Fibroblast of upper back skin (primary cell): Measurements from ENCODE around the gene ABCB10.
"Not testable (repeated sequence)": the region's sequence is repeated elsewhere in the genome, so short reads cannot be mapped to it uniquely, and the experiment has no call there.

Experiments
- DNase-seq: peaks from one replicate; pipeline ENCODE4 v3.0.0-alpha.2; 2013

ABCB10 gene

DNA sequence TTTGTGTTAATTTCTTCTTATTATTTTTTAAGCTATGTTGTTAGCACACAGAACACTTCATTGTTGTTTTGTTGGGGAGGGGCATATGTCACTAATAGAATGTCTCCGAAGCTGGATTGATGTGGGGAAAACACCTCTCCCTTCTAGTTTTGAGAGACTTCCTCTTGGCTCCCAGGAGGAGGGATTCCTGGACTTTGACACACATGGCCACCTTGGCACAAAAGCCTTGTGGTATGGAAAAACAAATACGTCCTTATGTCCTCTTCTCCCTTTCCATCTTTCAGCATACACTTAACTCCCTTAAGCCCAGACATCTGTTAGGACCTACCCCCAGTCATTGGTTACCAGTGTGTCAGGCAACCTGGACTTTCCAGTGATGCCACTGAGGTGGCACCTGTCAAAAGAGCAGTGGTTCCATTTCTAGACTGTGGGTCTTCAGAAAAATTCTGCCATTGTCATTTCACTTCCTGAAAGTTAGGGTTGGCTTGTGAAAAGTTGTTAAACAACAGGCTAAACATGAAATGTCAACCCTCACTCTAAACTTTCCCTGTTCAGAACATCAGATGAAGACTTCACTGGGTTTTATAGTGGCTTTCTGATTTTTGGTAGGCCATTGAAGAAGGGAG is 12.5 kb upstream of the ABCB10 start:
- DNase-seq, result no peak

DNA sequence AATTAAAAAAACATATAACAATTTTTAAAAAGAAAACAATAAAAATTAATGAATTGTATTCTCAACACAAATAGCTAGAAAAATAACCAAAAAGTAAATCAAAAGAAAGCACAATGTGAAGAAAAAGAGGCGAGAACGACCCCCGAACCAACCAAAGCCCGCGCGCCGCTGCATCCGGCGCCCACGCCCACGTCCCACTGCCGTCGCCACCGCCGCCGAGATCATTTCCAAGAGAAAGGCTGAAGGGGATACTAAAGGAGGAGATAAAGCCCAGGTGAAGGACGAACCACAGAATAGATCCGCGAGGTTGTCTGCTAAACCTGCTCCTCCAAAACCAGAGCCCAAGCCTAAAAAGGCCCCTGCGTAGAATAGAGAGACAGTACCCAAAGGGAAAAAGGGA is 11.8 kb upstream of the ABCB10 start:
- no peak for DNase-seq

DNA sequence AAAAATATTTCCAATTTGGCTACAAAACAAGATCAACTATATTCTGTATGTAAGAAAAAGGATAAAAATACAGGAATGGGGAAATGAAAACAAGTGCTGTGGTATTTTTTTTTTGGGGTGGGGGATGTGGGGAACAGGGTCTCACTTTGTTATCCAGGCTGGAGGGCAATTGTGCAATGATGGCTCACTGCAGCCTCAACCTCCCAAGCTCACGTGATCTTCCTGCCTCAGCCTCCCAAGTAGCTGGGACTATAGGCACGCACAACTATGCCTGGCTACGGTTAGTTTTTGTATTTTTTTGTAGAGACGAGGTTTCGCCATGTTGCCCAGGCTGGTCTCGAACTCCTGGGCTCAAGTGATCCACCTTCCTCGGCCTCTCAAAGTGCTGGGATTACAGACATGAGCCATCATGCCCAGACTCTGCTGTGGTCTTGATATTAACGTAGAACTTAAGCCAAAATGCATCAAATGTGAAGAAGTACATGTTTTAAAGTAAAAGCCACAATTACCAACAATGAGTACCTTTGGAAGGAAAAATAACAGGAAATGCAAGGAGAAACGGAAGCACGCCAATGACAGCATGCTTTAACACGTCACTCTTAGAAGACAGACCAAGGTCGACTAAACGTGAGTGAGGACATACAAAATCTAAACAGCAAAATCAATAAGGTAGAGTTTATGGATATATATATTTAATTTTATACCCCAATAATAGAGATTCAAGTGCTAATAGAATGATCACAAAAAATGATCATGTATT is 8.8 kb upstream of the ABCB10 start:
- no peak for DNase-seq

DNA sequence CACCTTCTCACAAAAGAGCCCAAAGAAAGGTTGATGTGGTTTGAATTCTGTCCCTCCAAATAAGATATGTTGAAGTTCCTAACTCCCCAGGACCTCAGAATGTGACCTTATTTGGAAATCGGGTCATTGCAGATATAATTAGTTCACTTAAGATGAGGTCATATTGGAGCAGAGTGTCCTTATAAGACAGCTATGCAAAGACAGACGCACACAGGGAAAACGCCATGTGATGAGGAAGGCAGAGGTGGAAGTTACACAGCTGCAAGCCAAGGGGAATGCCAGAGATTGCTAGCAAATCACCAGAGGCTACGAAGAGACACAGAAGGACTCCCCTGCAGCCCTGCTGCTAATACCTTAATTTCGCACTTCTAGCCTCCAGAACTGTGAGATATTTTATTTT is 5.2 kb upstream of the ABCB10 start:
- DNase-seq, result peak; percentile 22

DNA sequence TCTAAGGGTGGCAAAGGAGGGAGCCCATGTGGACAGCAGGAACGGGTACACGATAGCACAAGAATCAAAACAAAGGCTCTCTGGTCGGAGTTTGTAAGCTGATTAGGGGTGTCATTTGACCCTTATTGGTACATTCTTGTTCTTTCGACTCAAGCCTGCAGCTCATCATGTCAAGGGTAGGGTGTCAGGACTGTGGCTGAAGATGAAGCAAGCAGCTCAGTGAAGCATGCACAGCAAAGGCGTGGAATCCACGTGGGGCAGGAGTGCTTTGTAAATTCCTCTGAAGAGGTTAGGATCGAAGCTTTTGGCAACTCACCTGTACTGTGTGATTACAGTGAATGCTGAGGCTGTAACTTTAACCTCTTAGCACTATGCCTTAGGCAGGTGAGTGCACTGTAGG is 4.7 kb upstream of the ABCB10 start:
- DNase-seq, result no peak

DNA sequence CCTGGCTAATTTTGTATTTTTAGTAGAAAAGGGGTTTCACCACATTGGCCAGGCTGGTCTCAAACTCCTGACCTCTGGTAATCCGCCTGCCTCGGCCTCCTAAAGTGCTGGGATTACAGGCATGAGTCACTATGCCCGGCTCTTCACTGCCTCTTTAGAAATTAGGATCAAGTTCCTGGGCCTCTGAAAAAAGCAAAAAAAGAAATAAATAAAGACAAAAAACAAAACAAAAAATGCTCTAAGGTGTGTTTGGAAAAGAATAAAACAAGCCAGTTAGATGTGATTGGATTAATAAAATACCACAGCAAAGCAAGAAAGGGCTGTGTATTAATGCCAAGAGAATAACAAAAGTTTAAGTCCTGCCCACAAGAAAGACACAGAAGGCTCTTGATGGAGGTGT is 4.2 kb upstream of the ABCB10 start:
- no peak for DNase-seq

DNA sequence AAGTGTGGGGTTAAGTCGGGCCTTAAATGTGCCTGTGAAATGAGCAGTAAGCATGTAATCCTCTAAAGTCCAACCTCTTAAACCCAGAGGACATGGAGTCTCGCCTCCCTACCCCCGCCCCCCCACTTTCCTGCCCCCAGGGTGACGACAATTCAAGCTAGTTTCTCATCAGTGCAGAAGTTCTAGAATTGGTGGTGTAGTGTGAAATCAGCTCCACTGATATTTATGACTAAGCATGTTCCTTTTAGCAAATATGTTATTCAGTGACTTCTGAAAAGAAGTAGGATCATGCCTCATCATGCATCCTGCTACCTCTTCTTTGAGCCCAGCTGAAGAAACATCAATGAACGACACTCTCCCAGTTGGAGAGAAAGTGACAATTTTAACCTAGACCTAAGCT is 2.6 kb upstream of the ABCB10 start:
- no peak for DNase-seq

DNA sequence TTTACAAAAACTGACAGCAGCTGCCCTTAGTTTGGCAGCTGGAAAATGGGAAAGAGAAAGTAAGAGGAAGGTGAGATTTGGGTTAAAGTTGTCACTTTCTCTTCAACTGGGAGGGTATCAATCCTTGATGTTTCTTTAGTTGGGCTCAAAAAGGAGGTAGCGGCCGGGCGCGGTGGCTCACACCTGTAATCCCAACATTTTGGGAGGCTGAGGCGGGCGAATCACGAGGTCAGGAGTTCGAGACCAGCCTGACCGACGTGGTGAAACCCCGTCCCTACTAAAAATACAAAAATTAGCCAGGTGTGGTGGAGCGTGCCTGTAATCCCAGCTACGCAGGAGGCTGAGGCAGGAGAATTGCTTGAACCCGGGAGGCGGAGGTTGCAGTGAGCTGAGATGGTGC is 1.6 kb upstream of the ABCB10 start:
- not testable (repeated sequence) for DNase-seq

DNA sequence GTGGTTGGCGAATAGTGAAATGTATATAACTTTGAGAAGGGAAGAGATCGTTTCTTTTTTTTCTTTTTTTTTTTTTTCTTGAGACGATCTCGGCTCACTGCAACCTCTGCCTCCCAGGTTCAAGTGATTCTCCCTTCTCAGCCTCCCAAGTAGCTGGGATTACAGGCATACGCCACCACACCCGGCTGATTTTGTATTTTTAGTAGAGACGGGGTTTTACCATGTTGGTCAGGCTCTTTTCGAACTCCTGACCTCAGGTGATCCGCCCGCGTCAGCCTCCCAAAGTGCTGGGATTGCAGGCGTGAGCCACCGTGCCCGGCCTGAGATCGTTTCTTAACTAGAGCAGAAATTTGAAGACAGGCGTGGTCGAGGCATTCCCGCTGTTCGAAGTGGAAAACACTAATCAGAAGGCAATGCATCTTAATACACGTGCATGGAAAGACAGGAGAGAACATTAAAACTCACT is 862 bp upstream of the ABCB10 start:
- not testable (repeated sequence) for DNase-seq

DNA sequence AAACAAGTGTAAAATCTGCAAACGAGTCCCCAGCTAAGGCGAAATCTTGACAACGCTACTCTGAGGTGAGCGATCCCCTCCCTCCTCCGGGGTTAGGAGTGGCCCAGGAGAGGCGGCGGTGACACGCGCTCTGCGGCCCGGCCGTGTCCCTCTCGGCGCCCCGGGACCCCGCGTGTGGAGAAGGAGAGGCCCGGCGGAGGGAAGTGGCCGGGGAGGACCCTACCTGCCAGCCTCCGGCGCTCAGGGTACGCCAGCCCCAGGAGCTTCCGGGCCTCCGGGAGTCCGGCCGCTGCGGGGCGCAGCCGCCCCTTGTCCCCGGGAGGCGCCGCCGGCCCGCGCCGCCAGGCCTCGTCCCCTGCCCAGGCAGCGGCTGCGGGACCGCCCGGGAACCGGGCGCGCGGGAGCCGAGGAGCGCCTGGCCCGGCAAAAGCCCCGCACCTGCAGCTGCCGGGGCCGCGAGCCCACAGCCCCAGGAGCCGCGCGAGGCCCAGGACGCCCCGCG is 543 bp downstream of the ABCB10 start:
- no peak for DNase-seq

DNA sequence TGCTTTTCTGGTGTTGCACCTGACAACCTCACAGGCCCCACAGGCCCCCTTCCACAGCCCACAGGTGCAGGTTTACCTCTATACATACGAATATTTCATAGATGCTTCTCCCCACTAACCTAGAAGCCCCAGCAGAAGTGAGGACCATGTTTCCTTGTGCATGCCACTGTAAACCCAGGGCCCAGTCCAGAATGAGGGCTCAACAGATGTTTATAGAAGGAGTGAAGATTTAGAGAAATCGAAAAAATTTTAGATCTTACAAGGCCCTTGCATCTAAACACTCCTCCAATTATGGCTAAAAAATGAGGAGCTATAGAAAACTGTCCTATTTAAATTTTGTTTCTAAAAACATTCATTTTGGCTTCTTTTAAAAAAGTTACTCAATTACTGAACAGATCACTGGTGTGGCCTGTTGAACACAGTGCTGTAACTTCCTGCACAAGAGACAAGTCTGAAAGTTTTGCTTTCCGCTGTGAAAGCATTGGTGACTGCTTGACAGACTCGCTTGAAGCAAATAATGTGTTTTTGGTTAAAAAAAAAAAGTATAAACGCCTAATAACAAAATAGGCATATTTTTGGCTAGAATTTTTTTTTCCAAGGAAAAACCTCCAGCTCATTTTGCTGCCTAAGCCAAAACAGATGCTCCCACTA is 1.2 kb downstream of the ABCB10 start:
- no peak for DNase-seq

DNA sequence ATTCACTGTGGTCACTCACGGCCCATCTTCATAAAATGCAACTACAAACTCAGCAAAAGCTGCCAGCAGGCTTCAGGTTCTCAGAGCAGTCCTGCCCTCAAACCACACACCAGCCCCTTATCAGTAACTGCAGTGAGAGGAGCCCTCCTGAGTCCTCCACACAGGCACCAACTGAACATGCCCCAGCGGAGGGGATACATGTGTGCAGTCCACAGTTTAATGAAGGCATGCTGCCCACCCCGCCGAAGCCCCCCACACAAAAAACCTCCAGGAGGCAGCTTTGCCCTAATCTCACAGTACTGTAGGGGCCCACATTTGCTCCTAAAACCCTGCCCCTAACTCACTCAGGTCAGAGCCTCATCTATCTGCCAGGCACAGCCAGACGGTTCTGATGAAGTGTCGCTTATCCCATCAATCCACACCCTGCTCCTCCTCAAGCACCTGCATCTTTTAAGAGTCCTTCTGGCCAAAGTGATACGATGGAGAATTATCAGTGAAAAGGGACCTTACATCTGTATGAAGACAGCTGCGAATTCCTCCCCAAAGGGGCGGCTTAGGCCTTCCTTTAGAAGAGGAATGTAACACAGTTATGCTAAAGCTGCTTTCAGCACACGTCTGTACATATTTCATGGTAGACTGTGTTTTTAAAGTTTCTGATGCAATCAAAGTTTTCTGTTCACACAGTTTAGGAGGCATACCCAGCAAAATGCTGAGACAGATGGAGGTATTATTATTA is 3.5 kb downstream of the ABCB10 start:
- DNase-seq, result peak; percentile 67

DNA sequence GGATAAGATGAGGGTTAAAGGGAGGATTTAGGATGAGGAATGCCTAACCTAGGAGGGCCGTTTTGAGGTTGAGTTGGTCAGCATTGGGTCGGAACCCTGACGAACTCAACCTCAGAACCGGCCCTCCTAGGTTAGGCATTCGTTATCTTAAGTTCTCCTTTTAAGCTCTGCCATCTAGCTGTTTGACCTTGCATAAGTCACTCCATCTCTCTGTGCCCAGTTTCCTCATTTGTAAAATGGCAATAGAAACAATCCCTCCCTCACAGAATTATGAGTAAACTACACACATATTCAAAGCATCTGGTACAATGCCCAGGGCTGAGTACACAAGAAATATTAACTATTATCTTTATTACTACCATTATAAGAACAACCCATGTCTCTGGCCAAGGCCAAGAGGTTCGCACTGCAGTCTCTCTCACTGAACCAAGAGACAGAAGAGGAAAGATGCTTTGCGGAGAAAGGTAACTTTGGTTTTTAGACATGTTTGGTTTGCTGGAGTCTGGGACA is 4.8 kb downstream of the ABCB10 start:
- no peak for DNase-seq

DNA sequence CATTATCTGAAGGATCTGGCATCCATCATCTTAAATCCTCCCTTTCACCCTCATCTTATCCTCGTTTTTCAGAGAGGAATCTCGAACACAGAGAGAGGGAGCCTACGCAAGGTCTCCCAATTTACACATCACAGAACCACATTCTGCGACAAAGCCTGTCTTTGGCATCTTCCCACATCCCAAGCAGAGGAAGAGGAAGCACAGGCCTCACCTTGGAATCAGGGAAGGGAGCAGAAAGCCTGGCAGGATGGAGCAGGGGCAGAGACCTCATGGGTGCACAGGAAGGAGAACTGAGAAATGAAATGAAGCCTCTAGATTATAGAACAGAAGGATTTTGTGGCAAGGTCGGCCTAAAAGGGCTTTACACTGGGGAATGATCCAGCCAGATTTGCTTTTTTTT is 5.8 kb downstream of the ABCB10 start:
- DNase-seq, result no peak

DNA sequence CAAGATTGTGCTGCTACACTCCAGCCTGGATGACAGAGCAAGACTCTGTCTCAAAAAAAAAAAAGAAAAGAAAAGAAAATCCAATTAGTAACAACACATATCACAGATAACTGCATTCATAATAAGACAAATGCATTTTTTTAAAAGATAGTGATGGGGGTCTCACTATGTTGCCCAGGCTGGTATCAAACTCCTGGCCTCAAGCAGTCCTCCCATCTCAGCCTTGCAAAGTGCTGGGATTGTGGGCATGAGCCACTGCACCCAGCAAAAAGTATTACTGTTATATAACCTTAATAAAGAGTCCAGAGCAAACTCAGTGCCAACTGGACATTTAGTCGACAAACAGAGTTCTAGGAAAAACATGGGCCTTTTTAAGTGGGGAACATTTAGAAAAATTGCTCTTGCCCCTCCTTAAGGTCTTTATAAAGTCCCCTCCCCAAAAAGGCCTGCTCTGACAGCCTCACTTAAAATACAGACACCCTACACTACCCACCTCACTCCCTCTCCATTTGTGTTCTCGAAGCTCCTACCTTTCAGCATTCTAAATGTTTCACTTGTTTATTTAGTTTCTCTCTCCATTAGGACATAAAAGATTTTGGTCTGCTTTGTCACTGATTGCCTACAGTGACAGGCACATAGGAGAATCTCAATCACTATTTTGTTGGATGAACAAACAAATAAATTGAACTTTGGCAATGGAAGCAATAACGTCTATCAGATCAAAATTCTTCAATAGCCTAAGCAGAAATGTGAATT is 7.5 kb downstream of the ABCB10 start:
- no peak for DNase-seq

DNA sequence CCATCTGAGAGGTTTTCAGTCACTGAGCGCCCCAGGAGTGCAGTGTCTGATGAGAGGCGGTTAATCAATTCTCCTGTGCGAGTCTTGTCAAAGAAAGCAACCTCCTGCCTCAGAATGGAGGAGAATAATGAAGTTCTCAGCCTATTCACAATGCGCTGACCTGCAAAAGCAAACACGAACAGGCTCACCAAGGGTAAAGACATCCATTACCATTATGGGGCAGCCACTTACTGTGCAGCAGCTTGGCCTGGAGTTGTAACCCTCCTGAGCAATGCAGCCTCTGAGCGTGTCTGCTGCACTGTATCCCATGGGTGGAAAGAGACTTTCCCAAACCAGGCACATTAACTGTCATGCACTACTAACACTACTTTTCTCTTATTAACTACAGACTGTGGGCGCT is 11.0 kb downstream of the ABCB10 start:
- DNase-seq, result no peak

DNA sequence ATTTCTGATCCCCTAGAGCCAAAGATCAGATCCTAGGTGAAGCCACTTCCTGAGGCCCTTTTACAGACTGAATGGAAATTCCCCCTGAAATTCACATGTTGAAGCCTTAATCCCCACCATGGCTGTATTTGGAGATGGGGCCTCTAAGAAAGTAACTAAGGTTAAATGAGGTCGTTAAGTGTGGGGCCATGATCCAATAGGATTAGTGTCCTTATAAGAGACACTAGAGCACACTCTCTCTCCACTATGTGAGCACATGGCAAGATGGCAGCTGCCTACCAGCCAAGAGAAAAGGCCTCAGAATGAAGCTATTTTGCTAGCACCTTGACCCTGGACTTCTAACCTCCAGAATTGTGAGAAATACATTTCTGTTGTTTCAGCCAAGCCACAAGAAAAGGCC is 13.9 kb downstream of the ABCB10 start:
- no peak for DNase-seq

DNA sequence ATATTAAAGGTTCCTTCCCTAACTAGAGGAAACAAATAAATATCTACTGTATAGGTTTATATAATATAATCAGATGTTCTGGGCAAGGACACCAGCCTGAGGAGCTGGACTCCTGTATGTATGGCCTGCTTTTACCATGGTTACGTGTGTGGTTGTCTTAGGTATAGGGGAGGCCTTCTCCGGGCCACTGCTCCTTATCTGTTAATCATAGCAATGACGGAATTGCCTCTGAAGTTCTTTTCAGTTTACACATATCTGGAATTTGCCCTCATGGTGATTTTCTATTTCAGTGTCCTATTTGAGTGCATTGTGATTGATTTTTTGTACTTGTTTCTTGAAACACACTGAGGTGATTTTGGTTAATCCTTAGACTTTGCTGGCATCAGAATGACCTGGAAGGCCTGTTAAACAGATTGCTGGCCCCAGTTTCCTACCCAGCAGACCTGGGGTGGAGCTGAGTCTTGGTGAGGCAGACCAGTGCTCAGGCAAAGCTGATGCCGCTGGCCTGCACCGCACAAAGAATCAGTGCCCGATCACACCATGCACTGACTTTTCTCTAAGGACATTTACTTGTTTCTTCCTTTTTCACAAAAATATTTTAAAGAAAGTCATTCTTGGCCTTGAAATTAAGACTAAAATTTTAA is 18.5 kb downstream of the ABCB10 start:
- DNase-seq, result no peak

DNA sequence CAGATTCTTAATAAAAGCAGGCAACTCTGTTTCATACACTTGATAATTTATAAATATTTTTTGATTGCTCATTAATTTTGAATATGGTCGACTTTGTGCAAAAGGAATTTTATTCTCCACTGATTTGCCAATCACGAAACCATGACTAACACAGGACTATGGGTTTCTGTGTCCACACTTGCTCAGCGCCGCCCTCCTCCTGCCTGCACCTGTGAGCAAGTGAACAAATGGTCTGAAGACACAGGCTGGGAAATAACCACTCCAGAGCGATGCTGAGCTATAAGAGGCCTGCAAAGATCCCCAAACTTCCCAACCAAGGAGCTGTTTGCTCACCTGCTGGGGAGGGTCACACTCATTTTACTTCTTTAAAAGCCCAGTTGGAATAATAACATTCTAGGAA is 19.6 kb downstream of the ABCB10 start:
- DNase-seq, result no peak

DNA sequence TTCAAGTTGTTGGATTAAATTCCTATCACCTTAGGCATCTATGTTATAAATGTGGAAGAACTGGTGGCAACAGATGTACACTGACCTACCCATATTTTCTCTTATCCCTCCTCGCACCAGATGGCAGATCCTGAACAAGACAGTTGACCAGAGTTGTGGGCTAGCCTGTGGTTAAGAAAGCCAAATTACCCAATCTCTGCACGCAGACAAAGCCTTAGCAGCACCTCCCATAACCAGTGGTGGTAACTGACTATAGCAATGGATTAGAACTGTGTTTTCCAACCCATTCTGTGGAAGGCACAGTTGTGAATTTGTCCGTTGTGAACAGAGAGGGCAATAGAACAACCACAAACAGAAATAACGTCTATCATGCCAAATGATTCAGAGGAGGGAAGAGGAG is 20.6 kb downstream of the ABCB10 start:
- DNase-seq, result no peak

DNA sequence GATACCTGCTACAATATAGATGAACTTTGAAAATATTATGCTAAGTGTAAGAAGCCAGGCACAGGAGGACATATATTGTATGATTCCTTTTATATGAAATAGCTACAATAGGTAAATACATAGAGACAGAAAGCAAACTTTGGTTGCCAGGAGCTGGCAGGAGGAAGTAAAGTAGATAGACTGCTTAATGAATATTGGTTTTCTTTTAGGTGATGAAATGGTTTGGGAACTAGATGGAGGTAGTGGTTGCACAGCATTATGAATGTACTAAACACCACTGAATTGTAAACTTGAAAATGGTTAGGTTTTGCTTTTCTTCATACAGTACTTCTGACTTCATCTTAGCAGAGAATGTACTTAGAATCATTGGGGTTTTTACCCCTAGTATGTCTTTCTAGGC is 21.5 kb downstream of the ABCB10 start:
- DNase-seq, result no peak

DNA sequence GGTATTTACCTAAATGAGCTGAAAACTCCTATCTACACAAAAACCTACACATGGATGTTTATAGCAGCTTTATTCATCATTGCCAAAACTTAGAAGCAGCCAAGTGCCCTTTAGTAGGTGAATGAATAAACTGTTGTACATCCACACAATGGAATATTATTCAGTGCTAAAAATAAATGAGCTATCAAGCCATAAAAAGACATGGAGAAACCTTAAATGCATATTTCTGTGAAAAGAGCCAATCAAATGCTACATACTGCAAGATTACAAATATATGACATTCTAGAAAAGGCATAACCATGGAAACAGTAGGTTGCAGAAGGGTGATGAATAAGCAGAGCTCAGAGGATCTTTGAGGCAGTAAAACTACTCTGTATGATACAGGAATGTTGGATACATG is 23.3 kb downstream of the ABCB10 start:
- DNase-seq, result peak; percentile 20
